Upper lobe of right lung (tissue), 1 donor: ENCODE results near the gene ACTA2. TPM values are rescaled to one million over a fixed set of nuclear protein-coding genes. Genes with fewer than 3 reads are reported as not detected.

Experiments
- ATAC-seq: fragments of 200-7000 bp; cut with Tn5 transposase; one replicate; pipeline ENCODE4 v1.9.1; 2020; ENCODE audit warnings: mild to moderate bottlenecking, moderate library complexity
- DNase-seq: peaks from one replicate; pipeline ENCODE4 v3.0.0-alpha.2; 2020
- H3K27ac ChIP-seq: fragments of 200-600 bp; one replicate; pipeline ENCODE4 v1.8.0; 2022
- H3K27me3 ChIP-seq: fragments of 200-600 bp; one replicate; pipeline ENCODE4 v1.8.0; 2022; ENCODE audit warnings: mild to moderate bottlenecking
- H3K36me3 ChIP-seq: fragments of 200-600 bp; one replicate; pipeline ENCODE4 v1.8.0; 2022
- H3K4me1 ChIP-seq: fragments of 200-600 bp; one replicate; pipeline ENCODE4 v1.8.0; 2022
- H3K4me3 ChIP-seq: fragments of 200-600 bp; one replicate; pipeline ENCODE4 v1.8.0; 2022; ENCODE audit warnings: mild to moderate bottlenecking
- H3K9me3 ChIP-seq: fragments of 200-600 bp; one replicate; pipeline ENCODE4 v1.8.0; 2022
- CTCF ChIP-seq: fragments of 200-600 bp; IDR thresholded peaks from one replicate; pipeline ENCODE4 v1.8.0; 2022; ENCODE audit warnings: antibody characterized with exemption
- intact Hi-C: fragments of 100-400 bp; cut with DNase I; formaldehyde crosslinking; loops from one replicate; pipeline ENCODE4 v1.11.0; 2022
- total RNA-seq: library from RNA; stranded (reverse); fragmentation: NEBNext Ultra II Directional; extraction: Animal tissue kit (Norgen Biotek cat#: 25700); gene quantifications from one replicate; pipeline ENCODE4 v1.2.1, GENCODE V29; 2021
- donor health status: DM: no; HTN: yes; CAD: no; lungs with severe emphysema.

The ACTA2 gene
- total RNA-seq, 1 donor from 2014 or later, result 478 TPM

GRCh38 chr10:88927416-88927690 lies 25.2 kb downstream of the ACTA2 start:
- no peaks in the 10 kb centered on the region for H3K27me3 ChIP-seq
- H3K4me3 ChIP-seq, result no peak overlapping the region
- intact Hi-C loops, result no loop called here
- H3K9me3 ChIP-seq, result no peaks in the 10 kb centered on the region
- H3K4me1 ChIP-seq, result peaks cover 4% of the 10 kb centered on the region
- TF ChIP-seq CTCF, result no peak
- no peaks in the 10 kb centered on the region for H3K36me3 ChIP-seq
- DNase-seq (no peak), ATAC-seq (no peak)
- H3K27ac ChIP-seq, result no peak overlapping the region

- intact Hi-C loops, result no loop called here
- Histone ChIP-seq H3K27ac (no peak overlapping the region), H3K9me3 (no peaks in the 10 kb centered on the region), H3K4me1 (no peaks in the 10 kb centered on the region), H3K27me3 (no peaks in the 10 kb centered on the region), H3K36me3 (no peaks in the 10 kb centered on the region), H3K4me3 (no peak overlapping the region)
- DNase-seq (no peak), ATAC-seq (peak; percentile 45)
- TF ChIP-seq CTCF, result no peak
These were observed 25.8 kb downstream of the ACTA2 start for GRCh38 chr10:88926566-88927415.

GRCh38 chr10:88923520-88923919 lies 29.1 kb downstream of the ACTA2 start:
- TF ChIP-seq CTCF, result no peak
- H3K4me1 ChIP-seq, result no peaks in the 10 kb centered on the region
- no peak overlapping the region for H3K27ac ChIP-seq
- H3K9me3 ChIP-seq, result no peaks in the 10 kb centered on the region
- DNase-seq, result no peak
- H3K36me3 ChIP-seq, result no peaks in the 10 kb centered on the region
- no peak for ATAC-seq
- no peak overlapping the region for H3K4me3 ChIP-seq
- H3K27me3 ChIP-seq, result no peaks in the 10 kb centered on the region
- intact Hi-C loops, result no loop called here

- DNase-seq, result no peak
- ATAC-seq, result no peak
- H3K36me3 ChIP-seq, result no peaks in the 10 kb centered on the region
- H3K4me1 ChIP-seq, result no peaks in the 10 kb centered on the region
- TF ChIP-seq CTCF, result no peak
- H3K9me3 ChIP-seq, result no peaks in the 10 kb centered on the region
- H3K4me3 ChIP-seq, result no peak overlapping the region
- no peaks in the 10 kb centered on the region for H3K27me3 ChIP-seq
- no peak overlapping the region for H3K27ac ChIP-seq
- intact Hi-C loops, result no loop called here
These were observed 30.5 kb downstream of the ACTA2 start for GRCh38 chr10:88922041-88922440.

- intact Hi-C loops, result no loop called here
- TF ChIP-seq CTCF, result no peak
- H3K27me3 ChIP-seq, result no peaks in the 10 kb centered on the region
- H3K36me3 ChIP-seq, result no peaks in the 10 kb centered on the region
- no peaks in the 10 kb centered on the region for H3K9me3 ChIP-seq
- no peak overlapping the region for H3K27ac ChIP-seq
- DNase-seq (no peak), ATAC-seq (no peak)
- no peaks in the 10 kb centered on the region for H3K4me1 ChIP-seq
- H3K4me3 ChIP-seq, result no peak overlapping the region
These were observed 31.5 kb downstream of the ACTA2 start for GRCh38 chr10:88920986-88921593.
